Stimulated activated CD4-positive, alpha-beta T cell treated with anti-CD3 and anti-CD28 coated beads, TNF-alpha, amount 100 ng/mL, for 48 hours (primary cell): ENCODE data around the gene HDAC7.

Source experiments
- DNase-seq, 3 donors: peaks; one replicate each; pipeline ENCODE4 v3.0.0-alpha.2; 2020; ENCODE audit warnings: low read depth in 3 of 3

HDAC7 gene

DNA sequence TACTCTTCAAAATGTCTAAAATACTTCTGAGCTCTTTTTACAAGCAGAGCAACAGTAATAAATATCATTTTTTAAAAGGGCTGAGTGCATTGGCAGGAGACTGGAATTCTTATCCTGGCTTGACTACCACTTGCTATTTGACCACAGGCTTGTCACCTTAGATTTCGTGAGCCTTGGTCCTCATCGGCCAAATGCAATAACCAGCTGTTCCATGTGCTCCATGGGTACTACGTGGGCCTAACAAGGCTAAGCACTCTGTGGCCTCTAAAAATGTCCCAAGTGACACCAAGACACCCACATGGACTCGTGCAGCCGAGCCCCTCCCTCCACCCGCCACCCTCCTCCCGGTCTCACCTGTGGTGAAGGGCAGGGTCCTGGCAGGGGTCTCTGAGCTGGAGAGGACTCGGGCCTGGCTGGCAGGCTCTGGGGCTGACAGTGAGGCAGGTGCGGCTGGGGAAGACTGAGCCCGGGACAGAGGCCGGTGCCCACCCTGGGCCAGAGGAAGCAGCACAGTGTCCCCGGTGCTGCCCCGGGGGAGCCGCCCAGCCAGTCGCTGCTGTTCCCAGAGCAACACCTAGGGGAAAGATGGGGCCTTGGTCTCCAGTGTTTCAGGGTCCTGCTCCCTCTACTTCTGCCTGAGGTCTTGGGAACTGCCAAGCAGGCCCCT lies 26.6 kb downstream of the HDAC7 start:
- DNase-seq: no peak

DNA sequence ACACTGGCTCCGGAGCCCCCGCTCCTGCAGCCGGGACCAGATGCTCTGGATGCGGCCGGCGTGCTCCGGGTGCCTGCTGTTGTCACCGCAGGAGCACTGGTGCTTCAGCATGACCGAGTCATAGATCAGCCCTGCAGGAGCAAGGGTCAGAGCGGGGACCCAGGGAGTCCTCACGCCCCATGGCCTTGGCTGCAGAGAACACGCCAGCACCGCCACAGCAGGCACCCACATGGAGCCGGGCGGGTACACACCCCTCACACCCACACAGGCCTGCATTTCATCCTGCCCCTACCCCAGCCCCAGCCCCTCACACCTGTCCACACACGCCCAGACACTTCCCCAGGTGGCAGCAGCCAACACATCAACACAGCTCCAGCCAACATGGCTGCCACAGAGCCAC lies 27.8 kb downstream of the HDAC7 start:
- no peak for DNase-seq

DNA sequence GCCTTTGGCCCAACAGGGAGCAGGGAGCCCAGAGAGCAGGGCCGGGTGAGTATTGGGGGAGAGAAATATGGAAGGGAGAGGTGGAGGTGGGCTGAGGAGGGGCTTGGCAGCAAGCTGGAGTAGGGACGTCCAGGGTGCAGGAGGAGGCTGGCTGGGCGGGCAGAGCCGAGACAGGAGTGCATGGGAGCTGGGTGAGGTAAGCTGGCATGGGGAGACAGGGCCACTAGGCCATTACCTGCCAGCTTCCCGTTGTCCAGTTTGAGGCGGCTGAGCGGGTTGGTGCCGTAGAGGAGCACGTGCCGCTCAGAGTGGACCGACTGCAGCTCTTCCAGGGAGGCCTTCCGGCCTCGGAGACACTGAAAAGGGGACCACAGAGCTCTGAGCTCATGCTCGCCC lies 28.4 kb downstream of the HDAC7 start:
- no peak for DNase-seq

DNA sequence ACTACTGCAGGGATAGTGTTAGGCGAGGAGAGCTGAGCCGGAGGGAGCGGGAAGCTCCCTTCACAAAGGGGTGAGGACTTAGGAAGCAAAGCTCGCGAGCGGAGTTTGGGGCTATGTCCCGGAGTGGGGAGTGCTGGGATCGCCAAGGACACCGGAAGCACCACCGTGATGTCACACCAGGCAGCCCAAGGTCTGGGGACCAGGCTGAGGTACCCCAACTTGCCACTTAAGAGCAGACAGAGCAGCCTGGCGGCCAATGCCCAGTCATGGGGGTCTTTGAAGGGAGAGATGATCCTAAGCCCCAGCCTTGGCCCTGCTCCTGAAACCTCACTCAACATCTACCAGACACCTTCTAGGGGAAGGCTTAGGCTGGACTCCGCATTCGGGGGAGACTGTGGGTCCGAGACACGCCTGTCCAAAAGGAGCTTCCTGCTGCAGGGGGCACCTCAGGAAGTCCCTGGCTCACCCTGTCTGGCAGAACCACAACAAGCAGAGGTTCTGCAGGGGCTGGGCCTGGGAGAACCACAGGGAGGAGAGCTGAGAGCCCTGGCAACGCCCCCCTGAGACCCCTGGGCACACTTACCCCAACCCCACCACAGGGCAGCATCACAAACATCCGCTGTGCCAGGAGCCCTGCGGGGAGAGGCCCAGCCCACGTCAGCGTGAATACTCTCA lies 28.9 kb downstream of the HDAC7 start:
- DNase-seq: no peak

DNA sequence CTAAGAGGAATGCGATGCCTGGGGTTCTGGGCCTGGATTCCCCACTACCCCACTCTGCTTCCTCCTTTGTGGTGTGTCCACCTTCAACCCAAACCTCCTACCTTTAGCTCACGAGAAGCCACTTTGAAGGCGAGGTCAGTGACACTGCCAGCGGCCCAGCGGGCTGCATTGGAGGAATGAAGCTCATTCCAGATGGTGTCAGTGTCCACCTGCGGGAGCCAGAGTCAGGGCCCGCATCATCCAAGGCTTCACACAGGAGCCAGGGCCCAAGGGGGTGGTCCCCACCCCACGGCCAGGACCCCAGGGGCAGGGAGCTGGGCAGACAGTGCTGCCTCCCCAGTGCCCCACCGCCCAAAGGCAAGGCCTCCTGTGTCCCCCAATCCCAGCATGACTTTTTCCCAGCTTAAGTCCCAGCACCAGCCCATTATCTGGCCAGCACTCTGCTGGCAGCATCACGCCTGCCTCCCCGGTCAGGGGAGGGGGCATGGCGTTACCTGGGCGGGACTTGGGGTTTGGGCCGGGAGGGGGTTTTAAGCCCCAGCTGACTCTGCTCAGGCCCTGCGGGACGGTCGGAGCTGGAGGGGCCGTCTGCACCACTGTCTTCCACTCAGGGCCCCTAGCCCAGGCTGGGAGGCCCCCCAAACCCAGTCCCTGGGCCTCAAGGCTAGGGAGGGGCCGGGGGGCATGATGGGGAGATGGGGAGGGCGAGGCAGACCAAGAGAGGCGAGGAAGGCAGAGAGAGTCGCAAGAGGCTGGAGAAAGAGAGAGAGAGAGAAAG lies 29.8 kb downstream of the HDAC7 start:
- no peak for DNase-seq

DNA sequence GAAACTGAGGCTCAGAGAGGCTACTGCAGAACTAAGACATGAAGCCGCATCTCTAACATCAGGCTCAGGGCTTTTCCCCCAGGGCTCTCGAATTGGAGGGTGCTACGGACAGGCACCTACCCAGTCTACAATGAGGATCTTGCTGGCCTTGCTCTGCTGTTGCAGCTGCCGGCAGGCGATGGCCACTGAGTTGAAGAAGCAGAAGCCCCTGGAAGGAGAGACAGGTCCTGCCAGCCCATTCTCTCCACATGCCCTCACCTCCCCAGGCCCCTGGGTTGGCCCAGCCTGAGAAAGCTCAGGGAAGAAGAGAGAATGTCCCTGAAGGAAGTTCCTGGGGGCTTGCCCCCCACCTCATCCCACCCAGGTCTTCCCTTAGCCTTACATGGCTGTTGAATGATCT lies 30.6 kb downstream of the HDAC7 start:
- DNase-seq: no peak

DNA sequence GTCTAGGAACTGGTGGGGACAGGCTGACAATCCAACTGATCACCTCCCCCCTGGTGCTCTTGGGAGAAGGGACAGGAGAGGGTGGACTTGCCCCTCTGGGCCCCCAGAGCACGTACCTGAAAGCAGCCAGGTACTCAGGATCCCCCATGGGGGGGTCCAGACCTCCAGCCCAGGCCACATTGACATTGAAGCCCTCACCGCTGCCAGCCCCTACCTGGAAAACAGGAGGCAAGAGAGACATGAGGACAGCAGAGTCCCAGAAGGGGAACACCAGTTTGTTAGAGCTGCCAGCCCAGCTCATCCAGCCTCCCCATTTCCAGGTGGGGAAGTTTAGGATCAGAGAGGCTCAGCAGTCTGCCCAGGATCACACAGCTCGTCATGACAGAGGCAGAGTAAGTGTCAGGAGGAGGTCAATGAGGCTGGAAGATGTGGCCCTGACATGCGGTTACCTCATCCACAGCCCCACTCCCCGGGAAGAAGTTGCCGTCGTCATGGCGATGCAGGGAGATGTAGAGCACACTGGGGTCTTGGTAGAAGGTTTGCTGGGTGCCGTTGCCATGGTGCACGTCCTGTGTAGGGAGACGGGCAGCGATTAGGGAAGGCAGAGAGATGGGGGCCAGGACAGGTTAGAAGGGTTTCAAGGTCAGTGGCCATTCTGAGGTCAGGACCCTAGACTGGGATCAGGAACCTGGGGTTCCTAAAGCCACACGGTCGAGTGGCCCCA lies 31.9 kb downstream of the HDAC7 start:
- DNase-seq: no peak

DNA sequence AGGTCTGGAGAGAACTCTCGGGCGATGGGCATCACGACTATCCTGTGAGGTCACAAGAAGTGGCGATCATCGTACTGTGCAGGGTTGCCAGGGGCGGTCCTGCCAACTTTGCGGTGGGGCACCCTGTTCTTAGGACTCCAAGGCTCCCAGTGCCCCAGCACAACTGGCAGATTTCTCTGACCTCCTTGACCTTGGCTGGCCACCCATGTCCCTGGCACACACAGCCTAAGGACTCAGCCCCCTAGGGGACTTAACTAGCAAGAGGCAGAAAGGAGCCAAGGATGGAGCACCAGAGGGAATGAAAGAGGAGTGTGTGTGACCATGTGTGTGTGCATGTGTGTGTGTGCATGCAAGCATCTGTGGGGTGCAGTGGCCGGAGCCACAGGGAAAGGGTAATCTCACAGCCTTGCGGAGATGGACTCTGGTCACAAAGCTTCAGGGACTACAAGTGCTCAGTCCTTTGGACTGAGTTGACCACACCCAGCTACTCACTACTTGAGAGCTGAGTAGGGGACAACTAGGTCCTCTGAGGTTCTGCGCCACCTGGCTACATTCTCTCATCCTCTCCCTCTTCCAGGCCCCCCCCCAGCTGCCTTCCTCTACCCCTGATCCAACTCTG lies 32.9 kb downstream of the HDAC7 start:
- DNase-seq: no peak

DNA sequence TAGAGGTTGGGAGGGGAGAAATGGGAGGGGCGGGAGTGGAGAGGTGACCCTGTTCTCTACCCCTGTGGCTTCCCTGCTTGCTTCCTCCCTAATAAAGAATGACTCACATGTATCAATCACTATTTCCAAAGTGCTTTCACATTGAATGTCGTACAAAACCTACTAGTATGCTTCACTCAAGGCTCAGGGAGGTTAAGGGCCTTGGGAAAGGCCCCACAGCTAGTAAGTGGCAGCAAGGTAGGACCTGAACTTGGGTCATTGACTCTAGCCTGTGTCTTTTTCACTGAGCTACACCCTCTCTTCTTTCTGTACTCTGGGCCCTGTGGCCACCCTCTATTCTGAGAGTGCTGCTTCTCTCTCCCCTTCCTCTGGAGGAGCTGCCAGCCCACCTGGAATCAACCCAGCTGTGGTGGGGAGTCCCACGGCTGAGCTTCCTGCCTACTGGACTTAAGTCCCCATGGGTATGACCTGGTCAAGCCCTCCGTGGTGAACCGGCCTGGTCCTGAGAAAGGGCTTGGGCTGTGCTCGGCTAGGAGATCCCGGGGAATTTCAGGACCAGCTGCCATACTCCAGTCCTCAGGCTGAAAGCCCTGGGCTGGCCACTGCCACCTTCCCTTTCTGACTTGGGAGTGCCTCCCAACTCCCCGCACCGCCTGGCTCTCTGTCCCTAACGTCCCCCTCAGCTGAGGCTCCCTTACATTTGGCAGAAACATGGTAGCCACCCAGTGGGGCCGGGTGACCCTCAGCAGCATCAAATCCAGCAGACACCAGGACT lies 33.6 kb downstream of the HDAC7 start:
- DNase-seq: no peak

DNA sequence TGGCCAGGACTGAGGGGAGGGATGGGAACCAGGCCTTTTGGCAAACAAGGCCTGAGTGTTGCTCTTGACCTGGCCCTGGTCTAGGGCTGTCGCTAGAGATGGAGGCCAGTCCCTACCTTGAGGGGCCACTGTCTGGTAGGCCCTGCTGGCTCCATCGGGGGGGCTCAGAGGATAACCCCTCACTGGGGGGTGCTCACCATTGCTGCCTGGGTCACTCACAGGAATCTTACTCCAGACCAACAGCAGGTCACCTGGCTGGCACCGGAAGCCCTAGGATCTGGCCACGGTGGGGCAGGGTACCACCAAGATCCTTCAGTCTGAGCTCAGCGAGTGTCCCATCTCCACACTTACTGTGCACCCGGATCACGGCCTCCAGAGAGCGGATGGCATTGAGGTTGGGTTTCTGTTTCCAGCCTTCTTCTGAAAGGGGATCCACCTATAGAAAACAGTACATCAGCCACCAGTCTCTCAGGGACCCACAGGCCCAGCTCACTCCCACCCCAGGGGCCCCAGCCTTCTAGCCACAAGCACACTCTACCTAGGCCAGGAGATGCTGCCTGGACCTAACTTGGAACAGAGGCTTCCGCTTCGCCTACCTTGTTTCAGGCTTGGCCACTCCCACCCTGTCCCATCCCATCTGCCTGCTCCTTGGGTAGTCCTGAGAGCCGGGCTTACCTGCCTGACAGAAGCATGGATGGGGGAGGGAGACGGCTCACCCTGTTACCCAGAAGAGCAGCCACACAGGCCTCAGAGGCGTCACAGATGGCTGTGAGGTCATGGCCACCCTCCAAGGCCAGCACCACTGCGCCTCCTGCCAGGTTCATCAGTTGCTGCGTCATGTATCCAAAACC lies 34.4 kb downstream of the HDAC7 start:
- DNase-seq: no peak

DNA sequence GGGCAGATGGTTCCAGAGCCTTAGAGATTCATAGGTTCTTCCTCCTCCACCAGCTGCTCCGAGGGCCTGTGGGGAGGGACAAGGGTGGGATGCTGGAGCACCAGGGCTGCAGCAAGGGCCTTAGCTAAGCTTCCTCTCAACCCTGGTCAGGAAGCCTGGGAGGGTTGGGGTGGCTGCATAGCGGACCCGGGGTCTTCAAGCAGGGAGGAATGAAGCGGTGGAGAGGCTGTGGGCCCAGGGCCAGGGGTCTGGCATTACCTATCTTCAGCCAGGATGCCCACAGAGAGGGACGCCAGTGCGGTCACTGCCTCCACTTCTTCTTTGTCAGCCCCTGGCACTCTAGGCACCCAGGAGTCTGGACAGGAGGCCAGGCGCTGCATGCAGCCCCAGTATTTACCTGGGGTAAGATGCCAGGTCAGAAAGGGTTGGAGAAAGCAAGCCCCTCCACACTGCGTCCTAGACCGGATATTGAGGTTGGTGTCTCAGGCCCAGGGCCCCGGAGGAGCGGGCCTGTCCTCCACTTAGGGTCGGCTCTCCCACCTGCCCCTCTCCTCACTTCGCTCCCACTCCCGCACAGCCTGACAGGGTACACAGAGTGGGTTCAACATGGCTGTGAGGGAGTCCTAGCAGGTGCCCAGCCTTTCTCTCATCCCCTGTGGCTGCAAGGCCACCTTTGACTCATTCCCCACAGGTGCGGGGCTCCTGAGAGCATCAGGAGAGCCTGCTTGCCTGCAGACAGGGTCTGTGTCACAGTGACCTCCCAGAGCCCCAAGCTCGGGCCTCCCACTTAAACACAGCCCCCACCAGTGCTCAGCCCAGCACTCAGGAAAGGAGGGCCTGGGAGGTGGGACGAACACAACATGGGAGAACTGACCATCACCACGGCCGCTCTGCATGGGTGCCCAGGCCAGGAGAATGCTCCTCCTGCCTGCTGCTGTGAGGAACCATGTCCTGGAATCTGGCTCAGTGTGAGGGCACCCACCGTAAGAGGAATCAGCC lies 35.6 kb downstream of the HDAC7 start:
- DNase-seq: no peak

DNA sequence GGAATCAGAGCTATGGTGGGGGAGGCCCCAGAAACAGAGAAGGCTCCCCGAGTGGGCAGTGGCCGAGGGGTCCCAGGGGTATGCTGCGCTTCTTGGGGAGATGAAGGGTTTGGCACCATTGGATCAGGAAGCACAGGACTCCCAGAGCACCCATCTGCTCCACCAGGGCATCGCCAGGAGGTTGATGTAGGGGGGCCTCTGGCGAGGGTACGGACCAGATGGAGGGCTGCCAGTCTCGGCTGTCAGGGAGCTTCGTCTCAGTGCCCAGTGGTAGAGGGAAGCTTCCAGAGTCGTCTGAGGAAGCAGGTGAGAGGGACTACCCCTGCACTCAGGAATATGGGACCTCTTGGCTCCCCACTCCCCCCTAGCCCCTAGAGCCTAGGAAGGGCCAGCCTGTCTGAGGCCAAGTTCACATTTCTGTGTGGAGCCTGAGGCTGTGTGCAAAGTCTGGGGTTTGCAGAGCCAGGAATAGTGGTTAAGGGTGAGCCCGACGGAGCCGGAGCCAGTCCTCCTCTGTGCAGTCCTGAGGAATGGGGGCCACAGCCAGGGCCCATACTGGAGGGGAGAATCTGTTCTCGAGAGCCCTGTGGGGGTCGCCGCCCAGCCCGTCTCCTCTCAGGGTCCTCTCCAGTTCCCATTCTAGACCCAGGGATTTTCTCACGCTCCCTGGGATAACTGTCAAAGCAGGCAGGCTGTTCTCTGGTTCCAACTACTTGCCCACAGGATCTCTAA lies 36.5 kb downstream of the HDAC7 start:
- no peak for DNase-seq

DNA sequence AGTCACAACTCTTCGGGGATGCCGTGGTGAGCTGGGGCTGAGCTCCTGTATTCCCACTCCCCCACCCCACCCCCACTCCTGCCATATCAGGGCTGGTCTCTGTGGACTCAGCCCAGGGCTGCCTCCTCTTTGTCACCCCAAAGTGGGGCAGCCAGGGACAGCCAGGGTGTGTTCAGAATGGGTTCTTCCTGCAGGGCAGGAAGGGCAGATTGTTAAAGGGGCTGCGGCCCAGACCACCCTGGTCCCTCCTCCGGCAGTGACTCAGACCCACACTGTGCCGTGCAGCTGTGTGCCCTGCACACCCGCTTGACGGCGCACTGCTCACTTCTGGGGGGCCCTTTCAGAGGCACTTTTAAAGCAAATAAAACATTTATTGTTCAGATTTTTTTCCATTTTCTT lies 37.3 kb downstream of the HDAC7 start:
- DNase-seq: no peak

DNA sequence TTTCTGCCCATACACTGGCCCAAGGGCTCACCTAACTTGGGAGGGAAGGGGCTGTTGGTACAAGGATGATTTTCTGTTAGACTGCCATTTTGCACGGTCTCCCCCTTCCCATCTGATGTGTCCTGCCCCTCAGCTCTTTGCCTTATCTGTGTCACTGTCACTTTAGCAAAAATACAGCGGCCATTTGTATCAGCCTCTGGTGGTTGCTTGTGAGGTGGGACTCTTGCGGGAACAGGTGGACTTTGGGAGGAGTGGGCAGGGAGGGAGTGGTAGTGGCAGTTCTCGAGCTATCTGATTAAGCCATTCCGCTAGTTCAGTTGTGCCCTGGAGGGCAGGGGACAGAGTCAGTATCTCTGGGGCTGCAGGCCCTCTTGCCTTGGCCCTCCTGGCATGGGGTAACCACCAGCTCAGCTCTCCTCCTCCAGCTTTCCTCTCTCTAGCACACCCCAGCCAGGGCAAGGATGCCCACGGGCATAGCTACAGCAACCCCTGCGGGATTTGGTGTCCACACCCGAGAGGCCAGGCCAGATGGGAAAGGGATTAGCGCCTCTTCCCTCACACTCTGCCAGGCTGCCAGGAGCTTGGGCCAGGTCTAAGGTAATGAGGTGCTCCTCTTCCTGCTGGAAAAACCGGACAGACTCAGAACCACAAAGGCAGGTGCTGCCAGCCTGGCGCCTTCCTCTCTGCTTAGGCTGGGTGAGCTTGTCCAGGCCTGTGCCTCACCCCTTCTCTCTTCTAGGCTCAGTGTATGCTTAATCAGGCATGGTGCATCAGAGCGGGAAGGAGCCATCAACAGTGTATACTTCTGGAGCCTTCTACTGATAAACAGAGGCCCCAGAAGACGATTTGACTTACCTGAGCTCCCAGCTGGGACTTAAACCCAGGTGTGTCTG lies 38.0 kb downstream of the HDAC7 start:
- DNase-seq: no peak

DNA sequence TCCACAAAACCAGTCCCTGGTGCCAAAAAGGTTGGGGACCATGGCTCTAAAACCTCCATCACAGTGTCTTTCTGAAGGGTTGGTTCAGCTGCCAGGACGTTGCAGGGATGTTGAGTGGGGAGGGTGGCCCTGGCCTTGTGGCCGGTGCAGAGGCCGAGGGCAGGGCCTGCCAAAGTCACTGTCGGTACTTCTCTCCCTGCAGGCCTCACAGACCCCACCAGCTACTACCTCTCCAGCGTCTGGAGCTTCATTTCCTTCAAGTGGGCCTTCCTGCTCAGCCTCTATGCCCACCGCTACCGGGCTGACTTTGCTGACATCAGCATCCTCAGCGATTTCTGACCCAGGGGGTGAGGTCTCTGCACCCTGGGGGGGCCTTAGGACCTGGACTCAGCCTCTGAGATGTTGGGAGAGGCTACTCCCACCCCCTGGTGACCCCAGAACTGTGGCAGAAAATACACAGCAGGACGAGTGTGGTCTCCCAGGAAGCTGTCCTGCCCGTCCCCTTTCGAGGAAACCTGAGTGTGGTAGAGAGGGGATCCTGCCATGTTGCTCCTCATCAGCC lies 39.7 kb downstream of the HDAC7 start:
- no peak for DNase-seq

DNA sequence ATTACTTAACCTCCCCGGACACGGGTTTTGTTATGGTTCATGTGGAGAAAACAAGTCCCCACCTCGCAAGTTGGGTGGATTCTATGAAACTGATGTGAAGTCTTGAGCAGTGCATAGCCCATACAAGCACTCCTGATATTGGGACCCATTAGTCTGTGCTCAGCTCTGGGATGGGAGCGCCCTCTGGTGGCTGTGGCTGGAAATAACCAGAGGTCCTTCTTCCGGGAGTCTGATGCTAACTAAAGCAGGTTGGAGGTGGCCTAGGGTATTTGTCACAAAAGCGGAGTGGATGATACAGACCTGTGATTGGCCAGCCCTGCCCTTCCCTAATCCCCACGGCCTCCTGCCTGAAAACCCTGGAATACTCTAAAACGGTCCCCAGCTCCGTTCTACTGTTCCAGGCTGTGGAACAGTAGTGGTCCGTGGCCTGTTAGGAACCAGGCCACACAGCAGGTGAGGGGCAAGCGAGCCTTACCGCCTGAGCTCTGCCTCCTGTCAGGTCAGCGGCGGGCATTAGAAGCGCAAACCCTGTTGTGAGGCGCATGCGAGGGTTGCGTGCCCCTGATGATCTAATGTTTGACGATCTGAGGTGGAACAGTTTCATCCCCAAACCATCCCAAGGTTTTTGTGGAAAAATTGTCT lies 40.3 kb downstream of the HDAC7 start:
- peak; percentile 85 to 89 (median 89) for DNase-seq
